ENCODE results near the gene LUC7L2.
A peak's percentile ranks its signal among the peaks of the same experiment; 100 is the strongest.
"Not testable (repeated sequence)": the region's sequence is repeated elsewhere in the genome, so short reads cannot be mapped to it uniquely, and the experiment has no call there.

Gene LUC7L2

GRCh38 chr7:139359366-139360209, at the start of gene LUC7L2:
TSS of gene LUC7L2 (plus strand) at chr7:139359894. CDS start at chr7:139360262, 368 bp downstream.
- peak; percentile 99 for DNase-seq

GRCh38 chr7:139317939-139318505, 41.7 kb upstream of the LUC7L2 start:
- DNase-seq, result no peak

GRCh38 chr7:139321071-139321745, 38.5 kb upstream of the LUC7L2 start:
- DNase-seq, result no peak

- not testable (repeated sequence) for DNase-seq
Measured at GRCh38 chr7:139324709-139325108, 35.0 kb upstream of the LUC7L2 start.

GRCh38 chr7:139328375-139328774, 31.3 kb upstream of the LUC7L2 start:
- DNase-seq, result no peak

- DNase-seq, result no peak
Measured at GRCh38 chr7:139329119-139329518, 30.6 kb upstream of the LUC7L2 start.

GRCh38 chr7:139330333-139331030, 29.2 kb upstream of the LUC7L2 start:
- no peak for DNase-seq

- DNase-seq, result no peak
Measured at GRCh38 chr7:139332697-139333359, 26.9 kb upstream of the LUC7L2 start.

GRCh38 chr7:139333443-139333842, 26.3 kb upstream of the LUC7L2 start:
- not testable (repeated sequence) for DNase-seq

- no peak for DNase-seq
Measured at GRCh38 chr7:139334399-139335150, 25.1 kb upstream of the LUC7L2 start.

- no peak for DNase-seq
Measured at GRCh38 chr7:139339025-139339424, 20.7 kb upstream of the LUC7L2 start.

GRCh38 chr7:139339698-139340036, 20.0 kb upstream of the LUC7L2 start:
- DNase-seq, result no peak

GRCh38 chr7:139340037-139340807, 19.5 kb upstream of the LUC7L2 start:
- DNase-seq, result peak; percentile 99

GRCh38 chr7:139340808-139341057, 19.0 kb upstream of the LUC7L2 start:
- DNase-seq, result no peak

GRCh38 chr7:139341058-139341775, 18.5 kb upstream of the LUC7L2 start, which contains the start of gene FMC1:
TSS of gene FMC1 (plus strand) at chr7:139341337. CDS start at chr7:139341385, 48 bp downstream.
- DNase-seq, result peak; percentile 85

- no peak for DNase-seq
Measured at GRCh38 chr7:139341776-139342226, 17.9 kb upstream of the LUC7L2 start.

GRCh38 chr7:139345042-139345441, 14.7 kb upstream of the LUC7L2 start:
- DNase-seq, result no peak

- DNase-seq, result no peak
Measured at GRCh38 chr7:139351027-139351426, 8.7 kb upstream of the LUC7L2 start.

GRCh38 chr7:139354729-139355128, 5.0 kb upstream of the LUC7L2 start:
- DNase-seq, result no peak

GRCh38 chr7:139355320-139355719, 4.4 kb upstream of the LUC7L2 start:
- DNase-seq, result no peak
